ENCODE data around the gene TXNRD2. TPM values are rescaled to one million over a fixed set of nuclear protein-coding genes. Genes with fewer than 3 reads are reported as not detected.

The TXNRD2 gene
- total RNA-seq, 1 experiment from 2014 or later, result 19.7 TPM

GRCh38 chr22:19887256-19887985 lies 54.2 kb downstream of the TXNRD2 start:
- ChIA-PET POLR2A (no interaction called here), RAD21 (ENCODE audit: low non-redundant PET in 1 of 2, low total read pairs in 2 of 2, uncharacterized antibody in 2 of 2, unreplicated experiment in 2 of 2) (no interaction called here), CTCF (no interaction called here)
- Histone ChIP-seq H3K27me3 (ENCODE audit: insufficient read depth, low read length) (no peaks in the 10 kb centered on the region), H3K4me1 (ENCODE audit: control insufficient read depth in 1 of 2, insufficient read depth in 2 of 2, low read length in 2 of 2) (peaks cover 21 to 26% of the 10 kb centered on the region in 2 experiments), H4K20me1 (ENCODE audit: insufficient read depth) (no peaks in the 10 kb centered on the region), H3K4me3 (replicated peaks in 1 of 2; ENCODE audit: low read depth in 1 of 2, low read length in 2 of 2) (no peak overlapping the region), H3K4me2 (ENCODE audit: low read length) (no peak overlapping the region), H3K27ac (ENCODE audit: low read depth, low read length) (no peak overlapping the region), H3K9me2 (ENCODE audit: insufficient read depth) (no peaks in the 10 kb centered on the region), H3K79me2 (ENCODE audit: insufficient read depth, low read length) (no peaks in the 10 kb centered on the region), H3K36me3 (ENCODE audit: control insufficient read depth in 1 of 2, insufficient read depth in 2 of 2, low read length in 2 of 2) (no peaks in the 10 kb centered on the region), H3K9me3 (ENCODE audit: control insufficient read depth in 1 of 2, insufficient read depth in 1 of 2, low read depth in 1 of 2, low read length in 2 of 2) (no peaks in the 10 kb centered on the region), H3K9ac (ENCODE audit: low read length) (no peak overlapping the region), H2AFZ (ENCODE audit: low read depth, low read length, poor library complexity, severe bottlenecking) (no peak overlapping the region)
- intact Hi-C loops (cut with micrococcal nuclease), result no loop called here
- no peak for ATAC-seq
- BruUV-seq (replicated peaks), result no TSS peak
- no peak for DNase-seq (ENCODE audit: low read depth, low spot score)
- TF ChIP-seq EGR1 (IDR thresholded peaks at IDR 0.05; ENCODE audit: low read depth) (no peak), SIN3A (IDR thresholded peaks at IDR 0.05; ENCODE audit: low read depth) (no peak), TCF7L2 (IDR thresholded peaks at IDR 0.05; ENCODE audit: borderline replicate concordance, extremely low read depth, insufficient read depth, insufficient read length) (no peak), ZBTB33 (IDR thresholded peaks at IDR 0.05; ENCODE audit: extremely low read depth, insufficient replicate concordance, low read length) (no peak), CEBPB (IDR thresholded peaks at IDR 0.05; ENCODE audit: low read depth) (no peak), YY1 (IDR thresholded peaks at IDR 0.05; ENCODE audit: extremely low read depth, insufficient replicate concordance, low read depth, low read length) (no peak), JUND (IDR thresholded peaks at IDR 0.05) (no peak)
- TF ChIP-seq, protein P1, sequence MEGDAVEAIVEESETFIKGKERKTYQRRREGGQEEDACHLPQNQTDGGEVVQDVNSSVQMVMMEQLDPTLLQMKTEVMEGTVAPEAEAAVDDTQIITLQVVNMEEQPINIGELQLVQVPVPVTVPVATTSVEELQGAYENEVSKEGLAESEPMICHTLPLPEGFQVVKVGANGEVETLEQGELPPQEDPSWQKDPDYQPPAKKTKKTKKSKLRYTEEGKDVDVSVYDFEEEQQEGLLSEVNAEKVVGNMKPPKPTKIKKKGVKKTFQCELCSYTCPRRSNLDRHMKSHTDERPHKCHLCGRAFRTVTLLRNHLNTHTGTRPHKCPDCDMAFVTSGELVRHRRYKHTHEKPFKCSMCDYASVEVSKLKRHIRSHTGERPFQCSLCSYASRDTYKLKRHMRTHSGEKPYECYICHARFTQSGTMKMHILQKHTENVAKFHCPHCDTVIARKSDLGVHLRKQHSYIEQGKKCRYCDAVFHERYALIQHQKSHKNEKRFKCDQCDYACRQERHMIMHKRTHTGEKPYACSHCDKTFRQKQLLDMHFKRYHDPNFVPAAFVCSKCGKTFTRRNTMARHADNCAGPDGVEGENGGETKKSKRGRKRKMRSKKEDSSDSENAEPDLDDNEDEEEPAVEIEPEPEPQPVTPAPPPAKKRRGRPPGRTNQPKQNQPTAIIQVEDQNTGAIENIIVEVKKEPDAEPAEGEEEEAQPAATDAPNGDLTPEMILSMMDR (IDR thresholded peaks at IDR 0.05 in 2 of 3, conservative IDR thresholded peaks at IDR 0.05 in 1 of 3; ENCODE audit: borderline replicate concordance in 1 of 3, insufficient read depth in 1 of 3, low read depth in 2 of 3, low read length in 2 of 3), result no peak

Data from HCT116 (cell line).